HG03066 (cell line): ENCODE data around the gene PLS3.

Experiments
- ATAC-seq: cut with Tn5 transposase; IDR thresholded peaks from one replicate; pipeline ENCODE4 v1.9.1; 2021; ENCODE audit warnings: low read depth; ENCODE audit not compliant: unreplicated experiment

Gene PLS3

GRCh38 chrX:115565888-115566287 lies 4.9 kb downstream of the PLS3 start:
- ATAC-seq: no peak

DNA sequence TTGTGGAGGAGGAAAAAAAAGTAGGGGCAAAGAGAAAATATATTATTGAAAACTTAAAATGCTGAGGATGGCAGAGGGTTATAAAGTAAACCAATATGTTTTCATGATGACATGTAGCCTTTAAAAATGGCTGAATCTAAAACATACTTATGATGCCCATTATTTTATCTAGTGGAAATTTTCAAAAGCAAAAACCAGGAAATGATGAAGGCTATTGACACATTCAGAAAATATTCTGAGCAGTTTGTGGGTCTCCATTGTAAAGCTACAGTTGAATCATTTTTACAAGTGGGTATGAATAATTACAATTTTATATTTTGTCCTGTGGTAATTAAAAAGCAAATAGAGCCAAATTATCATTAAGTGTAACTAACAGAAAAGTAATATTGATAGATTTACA lies 10.7 kb downstream of the PLS3 start:
- no peak for ATAC-seq

- no peak for ATAC-seq
Measured at GRCh38 chrX:115573185-115573584, 12.2 kb downstream of the PLS3 start.

- no peak for ATAC-seq
Measured at GRCh38 chrX:115576676-115577075, 15.7 kb downstream of the PLS3 start.

DNA sequence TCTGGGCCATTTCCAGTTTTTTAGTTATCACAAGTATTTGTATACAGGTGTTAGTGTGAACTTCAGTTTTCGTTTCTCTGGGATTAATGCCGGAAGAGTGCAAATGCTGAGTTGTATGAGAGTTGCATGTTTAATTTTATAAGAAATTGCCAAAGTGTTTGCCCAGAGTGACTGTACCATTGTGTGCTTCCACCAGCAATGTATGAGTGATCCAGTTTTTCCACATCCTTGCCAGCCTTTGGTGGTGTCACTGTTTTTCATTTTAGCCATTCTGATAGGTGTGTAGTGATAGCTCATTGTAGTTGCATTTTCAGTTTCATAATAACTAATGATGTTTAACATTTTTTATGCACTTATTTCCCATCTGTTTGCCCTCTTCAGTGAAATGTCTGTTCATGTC lies 18.4 kb downstream of the PLS3 start:
- ATAC-seq: no peak

GRCh38 chrX:115579786-115580294 lies 18.9 kb downstream of the PLS3 start:
- no peak for ATAC-seq

- ATAC-seq: no peak
Measured at GRCh38 chrX:115581759-115582615, 21.0 kb downstream of the PLS3 start.

- no peak for ATAC-seq
Measured at GRCh38 chrX:115582616-115583495, 21.9 kb downstream of the PLS3 start.

DNA sequence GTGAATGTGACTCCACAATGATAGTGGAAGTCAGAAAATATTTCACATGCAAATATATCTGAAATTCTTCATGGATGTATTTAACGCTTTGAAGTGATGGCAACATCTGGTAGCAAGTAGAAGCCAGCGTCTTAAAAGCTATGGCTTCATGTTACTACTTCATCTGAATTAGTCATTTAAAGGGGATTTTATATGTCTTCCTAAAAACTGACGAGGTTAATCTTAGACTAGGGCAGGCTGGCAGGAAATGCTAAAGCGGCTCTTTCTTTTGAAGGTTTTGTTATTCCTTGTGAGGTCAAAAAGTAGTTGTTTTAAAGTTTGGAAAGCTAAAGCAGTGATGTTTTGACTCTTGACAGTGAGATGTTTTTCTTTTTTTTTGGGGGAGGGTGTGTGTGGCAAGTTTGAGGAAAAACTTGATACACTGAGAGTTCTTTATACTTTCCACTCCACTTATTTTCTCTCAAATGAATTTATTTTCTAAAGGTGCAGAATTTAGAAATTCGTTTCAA lies 22.6 kb downstream of the PLS3 start:
- no peak for ATAC-seq

DNA sequence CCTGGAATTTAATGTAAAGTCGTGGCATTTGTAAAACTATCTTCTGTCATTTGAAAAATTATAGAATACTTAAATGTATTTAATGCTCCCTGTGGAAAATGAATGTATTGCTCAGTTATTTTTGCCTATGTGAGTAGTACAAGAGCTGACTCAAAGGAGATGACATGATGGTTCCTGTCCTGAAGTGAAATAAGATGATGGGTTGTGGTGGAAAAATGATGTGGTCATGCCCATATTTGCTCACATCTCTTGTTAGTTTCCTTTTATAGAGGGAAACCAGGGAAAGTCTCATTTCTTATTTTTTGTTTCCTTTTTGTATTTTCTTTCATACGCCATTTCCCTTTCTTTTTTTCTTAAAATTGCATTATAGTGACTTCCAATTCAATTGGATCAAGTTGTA lies 23.7 kb downstream of the PLS3 start:
- no peak for ATAC-seq

- ATAC-seq: no peak
Measured at GRCh38 chrX:115588179-115588578, 27.2 kb downstream of the PLS3 start.

GRCh38 chrX:115589419-115589818 lies 28.4 kb downstream of the PLS3 start:
- ATAC-seq: no peak

- ATAC-seq: no peak
Measured at GRCh38 chrX:115591420-115591819, 30.4 kb downstream of the PLS3 start.

- ATAC-seq: no peak
Measured at GRCh38 chrX:115591856-115592842, 31.2 kb downstream of the PLS3 start.

GRCh38 chrX:115592997-115593734 lies 32.2 kb downstream of the PLS3 start:
- ATAC-seq: no peak

- no peak for ATAC-seq
Measured at GRCh38 chrX:115595049-115595448, 34.1 kb downstream of the PLS3 start.

DNA sequence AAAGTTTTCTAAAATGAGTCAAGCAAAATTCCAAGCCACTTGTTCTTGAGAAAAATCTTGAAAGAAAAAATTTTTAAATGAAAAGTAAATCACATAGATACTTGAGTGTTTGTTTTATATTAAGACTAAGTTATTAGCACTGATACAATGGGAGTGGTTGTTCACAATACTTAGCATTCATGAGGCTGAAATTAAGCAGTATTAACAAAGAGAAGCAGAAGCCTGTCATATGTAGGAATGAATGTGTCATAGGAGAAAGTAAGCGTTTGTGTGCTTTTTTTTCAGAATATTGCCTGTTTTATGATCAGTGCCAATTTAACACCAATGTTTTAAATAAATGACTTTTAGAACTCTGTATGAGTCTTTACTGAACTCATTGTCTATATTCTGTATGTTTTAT lies 37.6 kb downstream of the PLS3 start:
- no peak for ATAC-seq

- no peak for ATAC-seq
Measured at GRCh38 chrX:115602308-115602707, 41.3 kb downstream of the PLS3 start.

DNA sequence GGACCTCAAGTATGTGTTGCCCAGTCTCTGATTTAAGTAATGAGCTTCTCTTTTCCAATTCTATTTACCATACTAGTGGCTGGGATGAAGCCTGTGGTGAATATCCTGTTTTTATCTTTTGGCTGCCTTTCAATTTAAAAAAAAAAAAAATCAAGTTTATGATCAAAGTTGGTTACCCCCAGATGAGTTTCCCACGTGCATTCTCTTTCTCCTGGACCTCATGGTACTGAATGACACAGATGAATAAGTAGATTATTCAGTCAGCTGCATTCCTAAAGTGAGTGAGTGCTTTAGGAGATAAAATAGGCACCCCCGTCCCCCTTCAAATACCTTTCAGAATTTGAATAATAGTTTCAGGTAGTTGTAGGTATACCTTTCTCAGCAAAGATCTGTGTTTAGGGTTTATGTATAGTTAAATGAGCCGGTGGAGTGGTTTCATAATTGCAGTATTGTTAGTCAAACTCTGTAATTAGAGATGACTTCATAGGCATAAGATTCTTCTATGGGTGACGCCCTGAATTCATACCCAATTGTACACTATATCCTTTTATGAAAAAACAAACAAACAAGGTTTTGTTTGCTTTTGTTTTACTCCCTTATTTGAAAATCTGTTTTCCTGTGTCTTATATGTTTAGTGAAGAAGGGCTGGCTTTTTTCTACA lies 41.9 kb downstream of the PLS3 start:
- ATAC-seq: no peak
